IMR-90 (cell line): ENCODE results near the gene GAS6. TPM values are rescaled to one million over a fixed set of nuclear protein-coding genes. Genes with fewer than 3 reads are reported as not detected.
"Not testable (repeated sequence)": the region's sequence is repeated elsewhere in the genome, so short reads cannot be mapped to it uniquely, and the experiment has no call there.

Experiments used
- ATAC-seq: fragments of 200-7000 bp; cut with Tn5 transposase; 2 replicates; pipeline ENCODE4 v1.9.1; 2020; ENCODE audit warnings: low read depth, mild to moderate bottlenecking, moderate library complexity
- BruUV-seq: library from RNA; stranded (reverse); fragments of 400-500 nt; replicated peaks from 2 replicates; lab custom pipeline; 2021; lab: Mats Ljungman, UMichigan
- CTCF ChIA-PET: fragments of 300-600 bp; formaldehyde crosslinking; extraction: SDS; loops from one replicate; lab custom pipeline; 2021; ENCODE audit warnings: antibody characterized with exemption; lab: Yijun Ruan, JAX
- POLR2A ChIA-PET: fragments of 300-600 bp; sonication (Branson Sonifier 250); formaldehyde crosslinking; loops from one replicate; lab custom pipeline; 2022; ENCODE audit warnings: antibody characterized with exemption; ENCODE audit not compliant: unreplicated experiment; lab: Charles Lee
- DNase-seq: peaks from one replicate; pipeline ENCODE4 v3.0.0; 2013
- H2AFZ ChIP-seq: replicated peaks from 2 replicates; pipeline ENCODE3; 2013; ENCODE audit warnings: low read length, mild to moderate bottlenecking; ENCODE audit not compliant: poor library complexity
- H2AK5ac ChIP-seq: 2 replicates; pipeline ENCODE4 v1.6.1; 2013; ENCODE audit warnings: low read depth, low read length, inconsistent platforms
- H2AK9ac ChIP-seq: replicated peaks from 2 replicates; pipeline ENCODE3; 2013; ENCODE audit warnings: mild to moderate bottlenecking, low read depth, low read length, moderate library complexity; ENCODE audit not compliant: poor library complexity
- H2BK120ac ChIP-seq: 2 replicates; pipeline ENCODE4 v1.6.1; 2013; ENCODE audit warnings: low read depth, low read length, inconsistent platforms
- H2BK15ac ChIP-seq: 3 replicates; pipeline ENCODE4 v1.6.1; 2013; ENCODE audit warnings: low read depth, low read length, inconsistent platforms
- H2BK20ac ChIP-seq: 2 replicates; pipeline ENCODE4 v1.6.1; 2013; ENCODE audit warnings: low read depth, mild to moderate bottlenecking, inconsistent platforms, low read length, moderate library complexity
- H2BK5ac ChIP-seq: 2 replicates; pipeline ENCODE4 v1.6.1; 2013; ENCODE audit warnings: mild to moderate bottlenecking, low read depth, low read length, inconsistent platforms; ENCODE audit not compliant: poor library complexity, severe bottlenecking
- H3K14ac ChIP-seq: replicated peaks from 2 replicates; pipeline ENCODE4 v1.6.1; 2013; ENCODE audit warnings: low read depth, low read length, inconsistent platforms
- H3K18ac ChIP-seq: 2 replicates; pipeline ENCODE4 v1.6.1; 2013; ENCODE audit warnings: low read depth, low read length, control low read depth
- H3K23ac ChIP-seq: 2 replicates; pipeline ENCODE4 v1.6.1; 2013; ENCODE audit warnings: low read depth, low read length, inconsistent platforms
- H3K27ac ChIP-seq: 2 replicates; pipeline ENCODE4 v1.5.1; 2013; ENCODE audit warnings: mild to moderate bottlenecking, control low read depth, low read length; ENCODE audit not compliant: insufficient read depth
- H3K27me3 ChIP-seq: 2 replicates; pipeline ENCODE4 v1.6.1; 2013; ENCODE audit warnings: low read length; ENCODE audit not compliant: control insufficient read depth, insufficient read depth
- H3K36me3 ChIP-seq: 2 replicates; pipeline ENCODE4 v1.6.1; 2013; ENCODE audit warnings: low read length, mixed read lengths; ENCODE audit not compliant: control insufficient read depth, insufficient read depth
- H3K4ac ChIP-seq: 2 replicates; pipeline ENCODE4 v1.6.1; 2013; ENCODE audit warnings: low read depth, low read length, inconsistent platforms
- H3K4me1 ChIP-seq: 2 replicates; pipeline ENCODE4 v1.6.1; 2013; ENCODE audit warnings: low read length, mixed read lengths; ENCODE audit not compliant: control insufficient read depth, insufficient read depth
- H3K4me2 ChIP-seq: 2 replicates; pipeline ENCODE4 v1.6.1; 2013; ENCODE audit warnings: low read depth, mild to moderate bottlenecking, control low read depth, low read length, moderate library complexity
- H3K4me3 ChIP-seq: 2 replicates; pipeline ENCODE4 v1.5.1; 2013; ENCODE audit warnings: low read depth, mild to moderate bottlenecking, control low read depth, low read length, moderate library complexity; ENCODE audit not compliant: insufficient read depth
- H3K56ac ChIP-seq: 2 replicates; pipeline ENCODE4 v1.6.1; 2013; ENCODE audit warnings: low read length, inconsistent platforms; ENCODE audit not compliant: insufficient read depth; ENCODE audit errors: extremely low read depth
- H3K79me1 ChIP-seq, 2 experiments: 2 replicates each; pipeline ENCODE4 v1.6.1; 2013; ENCODE audit warnings: low read length in 2 of 2, inconsistent platforms in 1 of 2, low read depth in 1 of 2
- H3K9ac ChIP-seq: 2 replicates; pipeline ENCODE4 v1.6.1; 2013; ENCODE audit warnings: low read depth, low read length, control low read depth
- H3K9me1 ChIP-seq: 2 replicates; pipeline ENCODE4 v1.6.1; 2013; ENCODE audit warnings: low read length, inconsistent platforms; ENCODE audit not compliant: insufficient read depth
- H3K9me3 ChIP-seq: 2 replicates; pipeline ENCODE4 v1.6.1; 2013; ENCODE audit warnings: low read length; ENCODE audit not compliant: control insufficient read depth, insufficient read depth
- H4K20me1 ChIP-seq: 2 replicates; pipeline ENCODE4 v1.6.1; 2013; ENCODE audit warnings: low read length, inconsistent platforms; ENCODE audit not compliant: insufficient read depth
- H4K5ac ChIP-seq: 2 replicates; pipeline ENCODE4 v1.6.1; 2013; ENCODE audit warnings: mild to moderate bottlenecking, low read depth, low read length, control low read depth
- H4K8ac ChIP-seq, 2 experiments: 2 replicates each; pipeline ENCODE4 v1.6.1; 2013; ENCODE audit warnings: low read depth in 2 of 2, low read length in 2 of 2, control low read depth in 1 of 2, inconsistent platforms in 1 of 2
- H4K91ac ChIP-seq: 2 replicates; pipeline ENCODE4 v1.6.1; 2013; ENCODE audit warnings: low read depth, low read length, inconsistent platforms; ENCODE audit not compliant: insufficient read depth
- WGBS, 2 experiments: methylation state at CpG; one replicate each; pipeline versions ENCODE4 v1.1.5 to v1.1.7; 2013; ENCODE audit warnings: missing lambda C conversion rate in 2 of 2; ENCODE audit not compliant: insufficient read length in 1 of 2; ENCODE audit errors: extremely low coverage in 2 of 2; 5-methylcytosine and 5-hydroxymethylcytosine counted together
- dilution Hi-C: fragments of 300-500 bp; cut with HindIII; formaldehyde crosslinking; loops from one replicate; pipeline ENCODE4 v1.14.3; 2018; ENCODE audit warnings: low sequenced_read_pairs; ENCODE audit not compliant: unreplicated experiment
- in situ Hi-C: fragments of 300-500 bp; cut with MboI; formaldehyde crosslinking; loops from 3 replicates; pipeline ENCODE4 v1.14.3; 2019; ENCODE audit warnings: low sequenced_read_pairs, inconsistent platforms, mixed read lengths
- intact Hi-C: fragments of 100-400 bp; cut with micrococcal nuclease; formaldehyde crosslinking; loops from 2 replicates; pipeline ENCODE4 v1.10.0; 2022
- polyA plus RNA-seq, 3 experiments: library from polyadenylated mRNA; depleted of rRNA; stranded (reverse); fragments of >200 nt; gene quantifications; 2 replicates each; pipeline ENCODE4 v1.2.3, GENCODE V29; 2012; ENCODE audit warnings: low replicate concordance in 1 of 3
- total RNA-seq: library from RNA; depleted of rRNA; stranded (reverse); fragments of >200 nt; gene quantifications from 2 replicates; pipeline ENCODE4 v1.2.3, GENCODE V29; 2012

The GAS6 gene
- total and polyA plus RNA-seq, 2 of the 4 experiments (the other 2 are of a cell fraction) = 220 to 823 TPM

DNA sequence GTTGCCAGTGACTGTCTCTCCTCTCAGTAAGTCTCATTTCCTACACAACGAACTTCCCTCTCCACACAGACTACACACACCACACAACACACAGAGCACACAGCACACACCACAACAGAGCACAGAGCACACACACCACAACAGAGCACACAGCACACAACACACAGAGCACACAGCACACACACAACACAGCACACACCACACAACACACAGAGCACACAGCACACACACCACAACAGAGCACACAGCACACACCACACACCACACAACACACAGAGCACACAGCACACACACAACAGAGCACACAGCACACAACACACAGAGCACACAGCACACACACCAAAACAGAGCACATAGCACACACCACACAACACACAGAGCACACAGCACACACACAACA, 68.5 kb downstream of the GAS6 start:
- H3K18ac ChIP-seq, H3K9me1 ChIP-seq, BruUV-seq, H2BK20ac ChIP-seq, H3K4ac ChIP-seq, H3K36me3 ChIP-seq, H4K91ac ChIP-seq, POLR2A ChIA-PET, H4K5ac ChIP-seq, H2AFZ ChIP-seq, H3K4me1 ChIP-seq, H2AK9ac ChIP-seq, H2BK15ac ChIP-seq, H3K56ac ChIP-seq, H3K23ac ChIP-seq, H4K20me1 ChIP-seq, ATAC-seq, intact Hi-C loops, H3K79me1 ChIP-seq, dilution Hi-C loops, DNase-seq, H2BK120ac ChIP-seq, in situ Hi-C loops, H3K4me2 ChIP-seq, H3K9me3 ChIP-seq, CTCF ChIA-PET, H3K27ac ChIP-seq, H3K4me3 ChIP-seq, H4K8ac ChIP-seq, H3K9ac ChIP-seq: not testable (repeated sequence)
- 0% methylated on average over 1 of the region's 1 CpG; no CpG with 5 or more reads in 1 of the 2 experiments for WGBS, 2 experiments
- H2AK5ac ChIP-seq = peak overlapping the region; percentile 27; the same call in 1 of the 2 replicates
- H3K27me3 ChIP-seq = peaks cover 23% of the 10 kb centered on the region
- peak overlapping the region; percentile 45 for H2BK5ac ChIP-seq
- 0 out of 2 replicates have a peak overlapping the region, but pooled peaks have one; percentile 13 for H3K14ac ChIP-seq
